IPS-18c (cell line): ENCODE data around the gene YWHAB.

Experiments used
- H3K4me3 ChIP-seq: 2 replicates; pipeline ENCODE4 v1.7.0; 2013; ENCODE audit warnings: low read depth, mild to moderate bottlenecking, low read length, moderate library complexity; ENCODE audit not compliant: insufficient read depth
- H3K9me3 ChIP-seq: one replicate; pipeline ENCODE4 v1.6.1; 2013; ENCODE audit warnings: mild to moderate bottlenecking, low read length, moderate library complexity; ENCODE audit not compliant: control insufficient read depth, insufficient read depth

Gene YWHAB

GRCh38 chr20:44901974-44902373 lies 16.5 kb downstream of the YWHAB start:
- no peaks in the 10 kb centered on the region for H3K9me3 ChIP-seq
- H3K4me3 ChIP-seq: no peak overlapping the region

DNA sequence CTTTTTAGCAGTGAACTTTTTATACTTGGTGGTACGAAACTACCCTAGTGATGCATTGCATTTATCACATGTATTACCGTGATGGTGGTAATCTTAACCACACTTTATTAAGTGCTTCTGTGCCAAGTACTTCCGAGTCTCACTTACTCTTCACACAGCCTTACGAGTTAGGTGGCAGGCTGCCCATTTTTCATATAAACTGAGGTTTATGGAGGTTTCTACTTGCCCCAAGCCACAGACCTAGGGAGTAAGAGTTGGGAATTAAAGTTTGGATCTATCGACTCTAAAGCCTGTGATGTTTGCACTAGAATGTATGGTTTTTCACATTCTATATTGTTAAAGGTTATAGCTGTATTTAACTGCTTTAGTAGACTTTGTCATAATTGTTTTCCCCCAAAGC lies 18.9 kb downstream of the YWHAB start:
- no peaks in the 10 kb centered on the region for H3K9me3 ChIP-seq
- no peak overlapping the region for H3K4me3 ChIP-seq

GRCh38 chr20:44908987-44909871 lies 23.7 kb downstream of the YWHAB start:
- Histone ChIP-seq H3K4me3 (peak overlapping the region; percentile 88; the same call in 1 of the 2 replicates), H3K9me3 (no peaks in the 10 kb centered on the region)

GRCh38 chr20:44909872-44910689 lies 24.6 kb downstream of the YWHAB start, which contains the start of gene PABPC1L:
Gene PABPC1L (plus strand): TSS chr20:44910060. CDS start chr20:44910144, 84 bp downstream.
- peak within 1 kb of the TSS; percentile 88 for H3K4me3 ChIP-seq
- H3K9me3 ChIP-seq: no peaks in the 10 kb centered on the region

GRCh38 chr20:44910690-44911262 lies 25.3 kb downstream of the YWHAB start:
- Histone ChIP-seq H3K4me3 (peak overlapping the region; percentile 88), H3K9me3 (no peaks in the 10 kb centered on the region)

- H3K9me3 ChIP-seq: no peaks in the 10 kb centered on the region
- no peak overlapping the region for H3K4me3 ChIP-seq
Measured at GRCh38 chr20:44911264-44911921, 25.9 kb downstream of the YWHAB start.

- Histone ChIP-seq H3K4me3 (no peak overlapping the region), H3K9me3 (no peaks in the 10 kb centered on the region)
Measured at GRCh38 chr20:44912189-44912588, 26.7 kb downstream of the YWHAB start.

DNA sequence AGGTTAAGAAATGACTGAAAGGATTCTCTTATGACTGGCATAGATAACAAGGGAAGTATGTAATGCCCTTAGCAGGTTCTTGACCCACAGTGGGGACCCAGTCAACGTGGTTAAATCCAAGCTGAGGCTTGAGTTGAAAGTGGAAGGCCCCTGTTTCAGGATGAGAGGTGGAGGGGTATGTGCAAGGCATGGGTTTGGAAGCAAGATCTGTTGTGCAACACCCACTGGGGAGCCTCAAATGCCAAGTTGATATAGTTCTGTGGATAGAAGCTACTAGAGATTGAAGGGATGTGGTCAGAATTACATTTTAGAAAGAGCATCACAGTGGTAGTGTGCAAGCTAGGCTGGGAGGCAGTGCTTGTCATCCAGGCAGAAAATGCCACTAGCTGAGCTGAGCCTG lies 29.4 kb downstream of the YWHAB start:
- no peak overlapping the region for H3K4me3 ChIP-seq

GRCh38 chr20:44916586-44916985 lies 31.1 kb downstream of the YWHAB start:
- H3K4me3 ChIP-seq: no peak overlapping the region
- no peaks in the 10 kb centered on the region for H3K9me3 ChIP-seq

More for the DNA sequence above, 29.4 kb downstream of the YWHAB start:
- H3K9me3 ChIP-seq: no peaks in the 10 kb centered on the region

DNA sequence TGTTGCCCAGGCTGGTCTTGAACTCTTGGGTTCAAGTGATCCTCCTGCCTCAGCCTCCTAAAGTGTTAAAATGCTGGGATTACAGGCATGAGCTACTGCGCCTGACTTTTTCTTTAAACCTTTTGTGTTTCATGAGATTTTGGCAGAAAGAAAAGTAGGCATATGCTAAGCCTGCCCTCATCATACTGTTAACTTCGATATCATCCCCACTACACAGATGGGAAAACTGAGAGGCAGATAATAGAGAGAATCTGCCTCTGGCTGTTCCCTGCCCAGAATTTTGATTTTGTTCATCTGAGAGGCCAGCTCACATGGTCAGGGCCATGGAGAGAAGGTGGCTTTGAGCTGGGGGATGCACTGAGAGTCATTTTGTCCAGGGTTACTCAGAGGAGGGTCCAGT lies 31.9 kb downstream of the YWHAB start:
- Histone ChIP-seq H3K4me3 (no peak overlapping the region), H3K9me3 (no peaks in the 10 kb centered on the region)

DNA sequence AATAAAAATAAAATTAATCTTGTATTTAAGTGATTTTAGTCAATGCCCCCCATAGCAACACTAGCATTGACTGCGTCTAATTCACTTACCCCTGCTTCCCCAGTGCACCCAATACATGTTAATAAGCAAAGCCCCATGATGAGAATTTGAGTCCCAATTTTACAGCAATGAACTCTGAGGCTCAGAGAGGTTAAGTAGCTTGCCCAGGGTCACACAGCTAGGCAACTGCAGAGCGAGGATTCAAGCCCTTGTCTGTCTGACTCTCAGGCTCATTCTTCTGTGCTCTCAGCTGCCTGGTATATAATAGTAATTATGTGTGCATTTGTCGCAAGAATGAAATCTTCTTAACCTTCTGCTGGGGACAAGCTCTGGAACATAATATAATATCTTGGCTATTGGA lies 32.8 kb downstream of the YWHAB start:
- H3K4me3 ChIP-seq: no peak overlapping the region
- no peaks in the 10 kb centered on the region for H3K9me3 ChIP-seq

DNA sequence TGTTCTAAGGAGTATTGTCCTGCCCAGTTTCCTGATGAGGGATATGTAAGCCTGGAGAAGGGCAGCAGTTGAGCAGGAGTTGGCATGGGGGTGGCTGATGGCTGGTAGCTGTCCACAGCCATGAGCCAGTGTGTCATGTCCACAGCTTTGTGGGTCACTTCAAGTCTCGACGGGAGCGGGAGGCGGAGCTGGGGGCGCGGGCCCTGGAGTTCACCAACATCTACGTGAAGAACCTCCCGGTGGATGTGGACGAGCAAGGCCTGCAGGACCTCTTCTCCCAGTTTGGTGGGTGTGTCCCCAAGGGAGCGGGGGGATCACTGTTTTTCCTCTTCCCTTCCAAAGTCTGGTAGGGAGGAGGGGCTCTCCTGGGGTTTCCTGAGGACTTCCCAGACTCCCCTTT lies 33.3 kb downstream of the YWHAB start:
- Histone ChIP-seq H3K9me3 (no peaks in the 10 kb centered on the region), H3K4me3 (no peak overlapping the region)

- Histone ChIP-seq H3K9me3 (no peaks in the 10 kb centered on the region), H3K4me3 (no peak overlapping the region)
Measured at GRCh38 chr20:44921447-44921846, 35.9 kb downstream of the YWHAB start.

GRCh38 chr20:44924541-44924940 lies 39.0 kb downstream of the YWHAB start:
- Histone ChIP-seq H3K4me3 (no peak overlapping the region), H3K9me3 (no peaks in the 10 kb centered on the region)

GRCh38 chr20:44928595-44928994 lies 43.1 kb downstream of the YWHAB start:
- Histone ChIP-seq H3K9me3 (no peaks in the 10 kb centered on the region), H3K4me3 (no peak overlapping the region)

GRCh38 chr20:44930517-44931168 lies 45.1 kb downstream of the YWHAB start:
- Histone ChIP-seq H3K4me3 (no peak overlapping the region), H3K9me3 (no peaks in the 10 kb centered on the region)

- no peaks in the 10 kb centered on the region for H3K9me3 ChIP-seq
- H3K4me3 ChIP-seq: no peak overlapping the region
Measured at GRCh38 chr20:44931911-44932310, 46.4 kb downstream of the YWHAB start.
